ENCODE results near the gene MYO7A.

- TF ChIP-seq CTCF (conservative IDR thresholded peaks at IDR 0.05): no peak
- TF ChIP-seq EZH2 (IDR thresholded peaks at IDR 0.05; ENCODE audit: low read depth): no peak
Measured at GRCh38 chr11:77143405-77144020, 15.5 kb downstream of the MYO7A start.
